CD4-positive, alpha-beta memory T cell (primary cell): ENCODE results near the gene PARD3B. TPM values are rescaled to one million over a fixed set of nuclear protein-coding genes. Genes with fewer than 3 reads are reported as not detected.

Source experiments
- CTCF ChIA-PET: fragments of 350-600 bp; sonication (Branson Sonifier 250); formaldehyde crosslinking; loops from one replicate; lab custom pipeline; 2021; ENCODE audit warnings: inconsistent platforms; ENCODE audit not compliant: partially characterized antibody; lab: Charles Lee
- POLR2A ChIA-PET: fragments of 350-600 bp; sonication (Branson Sonifier 250); formaldehyde crosslinking; loops from one replicate; lab custom pipeline; 2021; ENCODE audit not compliant: partially characterized antibody; lab: Charles Lee
- DNase-seq, 5 donors: peaks; one replicate each; pipeline versions ENCODE4 v3.0.0 to v3.0.0-alpha.2; 2020 to 2022; ENCODE audit warnings: mixed read lengths in 1 of 5
- H3K27ac ChIP-seq: one replicate; pipeline ENCODE4 v1.7.0; 2013; ENCODE audit warnings: low read depth, low read length
- H3K27me3 ChIP-seq: 2 replicates; pipeline ENCODE4 v1.7.0; 2013; ENCODE audit warnings: mild to moderate bottlenecking, low read length, moderate library complexity; ENCODE audit not compliant: insufficient read depth
- H3K36me3 ChIP-seq: 2 replicates; pipeline ENCODE4 v1.7.0; 2013; ENCODE audit warnings: mild to moderate bottlenecking, low read length, moderate library complexity; ENCODE audit not compliant: insufficient read depth
- H3K4me1 ChIP-seq: 2 replicates; pipeline ENCODE4 v1.7.0; 2013; ENCODE audit warnings: mild to moderate bottlenecking, low read length, moderate library complexity; ENCODE audit not compliant: insufficient read depth
- H3K4me3 ChIP-seq, 2 donors: one replicate each; pipeline ENCODE4 v1.7.0; 2013; ENCODE audit warnings: low read length in 2 of 2, mild to moderate bottlenecking in 1 of 2
- H3K9me3 ChIP-seq, 2 donors: one replicate each; pipeline ENCODE4 v1.7.0; 2013; ENCODE audit warnings: low read length in 2 of 2, control low read depth in 1 of 2; ENCODE audit not compliant: control insufficient read depth in 1 of 2
- H3K27ac Mint-ChIP-seq, 7 donors: one replicate each; pipeline ENCODE4 v1.8.0; 2020 to 2021; ENCODE audit warnings: mixed read lengths in 7 of 7, mild to moderate bottlenecking in 6 of 7, inconsistent platforms in 3 of 7, moderate library complexity in 3 of 7
- H3K27me3 Mint-ChIP-seq, 2 donors: one replicate each; pipeline ENCODE4 v1.8.0; 2020 to 2021; ENCODE audit warnings: mixed read lengths in 2 of 2
- H3K36me3 Mint-ChIP-seq, 2 donors: one replicate each; pipeline ENCODE4 v1.8.0; 2020 to 2021; ENCODE audit warnings: mixed read lengths in 2 of 2, inconsistent platforms in 1 of 2, mild to moderate bottlenecking in 1 of 2
- H3K4me1 Mint-ChIP-seq, 4 donors: one replicate each; pipeline ENCODE4 v1.8.0; 2020 to 2021; ENCODE audit warnings: mixed read lengths in 4 of 4, mild to moderate bottlenecking in 1 of 4
- H3K4me3 Mint-ChIP-seq, 8 donors: one replicate each; pipeline ENCODE4 v1.8.0; 2020 to 2021; ENCODE audit warnings: mixed read lengths in 8 of 8, mild to moderate bottlenecking in 7 of 8, moderate library complexity in 6 of 8, inconsistent platforms in 3 of 8
- H3K9me3 Mint-ChIP-seq, 8 donors: one replicate each; pipeline ENCODE4 v1.8.0; 2020 to 2021; ENCODE audit warnings: mixed read lengths in 8 of 8, mild to moderate bottlenecking in 5 of 8, inconsistent platforms in 3 of 8, moderate library complexity in 1 of 8
- intact Hi-C: fragments of 100-400 bp; cut with micrococcal nuclease; formaldehyde crosslinking; loops from one replicate; pipeline ENCODE4 v1.15.1; 2023
- polyA plus RNA-seq, 2 donors: library from polyadenylated mRNA; unstranded; fragments of 300-500 nt; fragmentation: Illumina TruSeq; gene quantifications; one replicate each; pipeline ENCODE4 v1.2.3, GENCODE V29; 2021
- total RNA-seq, 2 experiments: library from RNA; stranded (reverse); gene quantifications; one replicate each; pipeline ENCODE4 v1.2.3, GENCODE V29; 2021

Gene PARD3B
- total and polyA plus RNA-seq, 4 experiments from 2014 or later, result 0.44 to 1.3 (median 1.2) TPM; not detected in 1

DNA sequence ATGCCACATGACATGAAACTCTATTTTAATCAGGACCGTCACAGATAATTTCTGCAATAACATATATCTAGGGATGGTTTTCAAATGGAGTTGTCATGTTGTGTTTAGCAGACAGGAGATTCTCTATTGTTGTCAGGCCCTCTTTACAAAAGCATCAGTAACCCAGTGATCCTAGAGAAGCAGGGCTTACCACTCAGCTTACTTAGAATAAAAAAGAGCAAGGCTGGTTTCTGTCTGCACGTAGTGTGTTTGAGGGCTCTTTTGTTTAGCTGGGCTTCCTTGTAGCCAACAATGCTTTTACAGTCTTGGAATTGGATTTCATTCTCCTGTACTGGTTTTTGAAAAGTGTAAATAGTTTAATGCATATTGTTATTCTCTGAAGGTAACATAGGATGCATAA is 926.5 kb downstream of the PARD3B start:
- no peaks in the 10 kb centered on the region for H3K27me3 ChIP-seq
- no peaks in the 10 kb centered on the region for H3K9me3 Mint-ChIP-seq
- intact Hi-C loops, result no loop called here
- H3K4me3 ChIP-seq, result no peak overlapping the region
- no peaks in the 10 kb centered on the region for H3K9me3 ChIP-seq
- H3K36me3 Mint-ChIP-seq, result no peaks in the 10 kb centered on the region
- ChIA-PET POLR2A (no interaction called here), CTCF (no interaction called here)
- no peaks in the 10 kb centered on the region for H3K4me1 ChIP-seq
- H3K27ac Mint-ChIP-seq, result no peak overlapping the region
- DNase-seq, result no peak
- no peak overlapping the region for H3K27ac ChIP-seq
- H3K36me3 ChIP-seq, result no peaks in the 10 kb centered on the region
- H3K27me3 Mint-ChIP-seq, result peaks cover 8 to 10% of the 10 kb centered on the region in 2 donors
- H3K4me3 Mint-ChIP-seq, result no peak overlapping the region
- H3K4me1 Mint-ChIP-seq, result peaks cover 0 to 2% (median 0%) of the 10 kb centered on the region in 4 donors

DNA sequence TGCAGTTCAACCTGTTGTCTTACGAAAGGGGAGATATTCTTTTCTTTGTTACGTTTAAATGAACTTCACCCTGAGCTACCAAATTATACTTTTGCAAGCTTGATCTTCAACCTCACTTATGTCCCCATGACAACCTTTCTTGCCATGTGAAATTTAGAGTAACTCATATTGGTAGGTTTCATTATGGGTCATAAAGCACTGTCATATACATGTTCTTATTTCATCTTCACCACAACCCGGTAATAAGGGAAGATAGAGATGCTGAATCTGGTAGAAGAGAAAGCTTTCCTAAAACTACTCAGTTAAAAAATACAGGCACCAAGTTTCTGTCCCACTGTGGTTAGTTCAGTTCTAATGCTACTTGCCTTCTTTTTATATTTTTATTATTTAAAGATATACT is 928.5 kb downstream of the PARD3B start:
- Mint-ChIP-seq H3K4me3 (no peak overlapping the region), H3K9me3 (no peaks in the 10 kb centered on the region), H3K4me1 (peaks cover 0 to 2% (median 0%) of the 10 kb centered on the region in 4 donors), H3K27me3 (peaks cover 8 to 12% of the 10 kb centered on the region in 2 donors), H3K36me3 (no peaks in the 10 kb centered on the region), H3K27ac (no peak overlapping the region)
- H3K27ac ChIP-seq, result no peak overlapping the region
- no peak for DNase-seq
- no peaks in the 10 kb centered on the region for H3K36me3 ChIP-seq
- no peaks in the 10 kb centered on the region for H3K27me3 ChIP-seq
- intact Hi-C loops, result no loop called here
- CTCF ChIA-PET, result no interaction called here
- H3K4me3 ChIP-seq, result no peak overlapping the region
- POLR2A ChIA-PET, result no interaction called here
- H3K4me1 ChIP-seq, result no peaks in the 10 kb centered on the region
- no peaks in the 10 kb centered on the region for H3K9me3 ChIP-seq

DNA sequence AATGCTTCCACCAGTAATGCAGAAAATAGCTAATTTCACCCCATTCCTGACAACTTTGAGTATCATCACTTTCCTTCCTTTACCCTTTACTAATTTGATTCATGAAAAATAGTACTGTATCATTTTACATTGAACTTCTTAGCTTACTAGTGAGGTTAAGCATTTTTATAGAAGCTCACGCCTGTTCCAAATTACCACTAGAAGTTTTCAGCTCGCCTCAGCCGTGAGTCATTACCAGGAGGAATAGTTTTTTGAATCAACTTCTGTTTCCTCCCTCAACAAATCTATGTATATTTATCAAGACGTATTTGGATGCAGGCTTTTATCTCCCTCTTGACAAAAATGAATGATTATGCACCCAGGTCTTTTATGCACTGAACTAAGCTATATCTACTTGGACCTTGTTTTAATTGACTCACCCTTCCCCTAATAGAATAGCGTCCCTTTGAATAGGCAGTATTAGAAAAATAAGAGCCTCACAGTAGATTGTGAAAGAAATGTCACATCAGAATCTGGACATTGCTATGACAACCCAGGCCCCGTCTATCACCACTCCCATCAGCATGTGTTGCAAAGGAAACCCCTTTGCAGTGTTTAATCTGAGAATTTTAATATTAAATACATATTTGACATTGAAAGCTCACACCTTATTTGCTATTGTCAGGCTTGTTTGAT is 929.6 kb downstream of the PARD3B start:
- Histone ChIP-seq H3K27me3 (no peaks in the 10 kb centered on the region), H3K27ac (no peak overlapping the region), H3K4me3 (no peak overlapping the region), H3K4me1 (no peaks in the 10 kb centered on the region), H3K9me3 (no peaks in the 10 kb centered on the region), H3K36me3 (no peaks in the 10 kb centered on the region)
- peaks cover 8 to 12% of the 10 kb centered on the region in 2 donors for H3K27me3 Mint-ChIP-seq
- peaks cover 0 to 2% (median 0%) of the 10 kb centered on the region in 4 donors for H3K4me1 Mint-ChIP-seq
- CTCF ChIA-PET, result interaction anchor here (1.2 to 1.5 kb wide), 2 partner anchors 72 to 589 kb away, joined by 3 read pairs; no protein-coding TSS in a partner anchor
- H3K9me3 Mint-ChIP-seq, result no peaks in the 10 kb centered on the region
- POLR2A ChIA-PET, result no interaction called here
- intact Hi-C loops, result no loop called here
- H3K36me3 Mint-ChIP-seq, result no peaks in the 10 kb centered on the region
- no peak overlapping the region for H3K4me3 Mint-ChIP-seq
- DNase-seq, result no peak
- no peak overlapping the region for H3K27ac Mint-ChIP-seq

DNA sequence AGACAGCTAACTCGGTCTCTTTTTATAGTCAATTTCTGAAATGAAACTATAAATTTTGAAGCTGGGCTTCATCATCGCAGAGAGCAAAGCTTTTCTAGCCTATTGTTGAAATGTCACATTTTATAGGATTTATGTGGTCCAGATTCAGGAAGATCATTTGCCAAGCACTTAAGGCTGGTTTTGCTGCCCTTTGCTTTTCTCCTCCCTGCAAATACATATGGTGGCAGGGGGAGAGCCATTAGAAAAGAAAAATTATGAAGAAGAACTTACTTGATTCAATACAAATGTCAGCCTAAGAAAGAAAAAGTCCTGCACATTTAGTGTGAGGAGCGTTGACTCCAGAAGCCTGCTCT is 930.1 kb downstream of the PARD3B start:
- no peak overlapping the region for H3K4me3 ChIP-seq
- Mint-ChIP-seq H3K36me3 (no peaks in the 10 kb centered on the region), H3K4me3 (no peak overlapping the region), H3K27ac (no peak overlapping the region), H3K9me3 (no peaks in the 10 kb centered on the region), H3K27me3 (peaks cover 8 to 12% of the 10 kb centered on the region in 2 donors), H3K4me1 (peaks cover 0 to 2% (median 0%) of the 10 kb centered on the region in 4 donors)
- ChIA-PET POLR2A (no interaction called here), CTCF (interaction anchor here (1.2 to 1.5 kb wide), 2 partner anchors 72 to 590 kb away, joined by 3 read pairs; no protein-coding TSS in a partner anchor)
- H3K27me3 ChIP-seq, result no peaks in the 10 kb centered on the region
- no peaks in the 10 kb centered on the region for H3K9me3 ChIP-seq
- no peaks in the 10 kb centered on the region for H3K4me1 ChIP-seq
- no peak for DNase-seq
- intact Hi-C loops, result no loop called here
- no peaks in the 10 kb centered on the region for H3K36me3 ChIP-seq
- H3K27ac ChIP-seq, result no peak overlapping the region

- Mint-ChIP-seq H3K4me1 (peaks cover 0 to 2% (median 0%) of the 10 kb centered on the region in 4 donors), H3K4me3 (no peak overlapping the region), H3K36me3 (no peaks in the 10 kb centered on the region), H3K9me3 (no peaks in the 10 kb centered on the region), H3K27me3 (peaks cover 8 to 12% of the 10 kb centered on the region in 2 donors), H3K27ac (no peak overlapping the region)
- no peak overlapping the region for H3K27ac ChIP-seq
- DNase-seq, result no peak
- intact Hi-C loops, result no loop called here
- no peaks in the 10 kb centered on the region for H3K9me3 ChIP-seq
- POLR2A ChIA-PET, result no interaction called here
- no peaks in the 10 kb centered on the region for H3K27me3 ChIP-seq
- no peak overlapping the region for H3K4me3 ChIP-seq
- no peaks in the 10 kb centered on the region for H3K4me1 ChIP-seq
- no peaks in the 10 kb centered on the region for H3K36me3 ChIP-seq
- CTCF ChIA-PET, result no interaction called here
Observed at GRCh38 chr2:205477016-205477705, 931.9 kb downstream of the PARD3B start.

- H3K9me3 ChIP-seq, result no peaks in the 10 kb centered on the region
- no peaks in the 10 kb centered on the region for H3K4me1 Mint-ChIP-seq
- H3K9me3 Mint-ChIP-seq, result peaks cover 0 to 2% (median 0%) of the 10 kb centered on the region in 8 donors
- ChIA-PET POLR2A (no interaction called here), CTCF (no interaction called here)
- H3K36me3 Mint-ChIP-seq, result no peaks in the 10 kb centered on the region
- H3K27me3 ChIP-seq, result no peaks in the 10 kb centered on the region
- no peaks in the 10 kb centered on the region for H3K4me1 ChIP-seq
- intact Hi-C loops, result no loop called here
- H3K4me3 ChIP-seq, result no peak overlapping the region
- no peak overlapping the region for H3K27ac Mint-ChIP-seq
- H3K27me3 Mint-ChIP-seq, result peaks cover 0 to 2% of the 10 kb centered on the region in 2 donors
- DNase-seq, result no peak
- H3K36me3 ChIP-seq, result no peaks in the 10 kb centered on the region
- H3K27ac ChIP-seq, result no peak overlapping the region
- H3K4me3 Mint-ChIP-seq, result no peak overlapping the region
Observed at GRCh38 chr2:205481861-205482260, 936.6 kb downstream of the PARD3B start.

DNA sequence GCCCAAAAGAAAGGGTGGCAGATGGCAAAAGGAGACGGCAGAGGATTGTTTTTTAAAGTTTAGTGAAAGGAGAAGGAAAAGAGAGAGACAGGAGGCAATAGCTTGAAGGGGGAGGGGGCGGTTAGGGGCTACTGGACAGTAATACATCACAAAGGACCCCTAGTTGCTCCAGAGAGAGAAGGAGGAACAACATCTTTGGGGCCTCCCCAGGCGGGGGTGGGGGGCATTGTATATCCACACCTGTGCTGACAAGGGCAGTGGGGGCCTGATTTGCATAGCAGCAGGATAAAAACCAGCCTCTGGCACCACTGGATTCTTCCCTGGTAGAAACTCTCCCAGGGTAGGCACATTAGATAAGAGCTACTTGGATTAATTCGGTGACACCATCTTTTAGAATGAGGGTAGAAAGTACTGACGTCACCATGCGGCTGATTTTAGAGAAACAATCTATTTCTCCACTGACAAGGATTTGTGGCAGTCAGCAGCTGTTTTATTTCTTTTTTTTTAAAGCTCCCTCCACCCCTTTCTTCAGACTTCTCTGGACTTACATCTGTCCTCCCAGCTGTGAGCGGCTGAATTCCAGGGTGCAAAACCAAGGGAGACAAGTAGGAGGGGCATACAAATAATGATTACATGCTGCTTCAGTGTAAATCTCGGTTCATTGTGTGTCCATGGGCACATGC is 937.3 kb downstream of the PARD3B start:
- Histone ChIP-seq H3K4me3 (no peak overlapping the region), H3K9me3 (no peaks in the 10 kb centered on the region), H3K36me3 (no peaks in the 10 kb centered on the region), H3K27ac (no peak overlapping the region), H3K27me3 (no peaks in the 10 kb centered on the region), H3K4me1 (no peaks in the 10 kb centered on the region)
- Mint-ChIP-seq H3K9me3 (peaks cover 0 to 2% (median 0%) of the 10 kb centered on the region in 8 donors), H3K27me3 (peaks cover 0 to under 1% of the 10 kb centered on the region in 2 donors), H3K4me3 (no peak overlapping the region), H3K4me1 (no peaks in the 10 kb centered on the region), H3K27ac (no peak overlapping the region), H3K36me3 (no peaks in the 10 kb centered on the region)
- CTCF ChIA-PET, result interaction anchor here (1.6 kb wide), 1 partner anchor 15 kb away, joined by 4 read pairs; no protein-coding TSS in a partner anchor
- intact Hi-C loops, result no loop called here
- no peak for DNase-seq
- POLR2A ChIA-PET, result no interaction called here
